ENCODE results near the gene LOXHD1. TPM values are rescaled to one million over a fixed set of nuclear protein-coding genes. Genes with fewer than 3 reads are reported as not detected.

LOXHD1 gene
- total and polyA plus RNA-seq, 9 donors: 1.3 to 2.6 (median 2.0) TPM

GRCh38 chr18:46427216-46427995 lies 229.6 kb downstream of the LOXHD1 start:
- Histone ChIP-seq H3K27me3 (ENCODE audit: control insufficient read depth, insufficient read depth, low read length) (no peaks in the 10 kb centered on the region), H3K9me3 (replicated peaks; ENCODE audit: control insufficient read depth, low read depth, low read length) (no peaks in the 10 kb centered on the region), H3K4me3 (ENCODE audit: low read length) (no peak overlapping the region), H3K27ac (ENCODE audit: low read length) (no peak overlapping the region), H3K4me1 (ENCODE audit: control insufficient read depth, insufficient read depth, low read length) (peaks cover 22% of the 10 kb centered on the region), H3K36me3 (ENCODE audit: control insufficient read depth, insufficient read depth, low read length) (peaks cover 3% of the 10 kb centered on the region)
- 89% methylated on average over 15 of the region's 16 CpGs for WGBS (ENCODE audit: insufficient coverage)
- no peak for DNase-seq

Other genes starting within 250 kb of the LOXHD1 start
- 1.0 TPM for gene ST8SIA5, start 99.8 kb upstream of the LOXHD1 start, total RNA-seq
- 1 to 10 TPM; 3.5 to 5.2 (median 4.4) TPM for gene ST8SIA5, start 99.8 kb upstream of the LOXHD1 start, polyA plus RNA-seq (ENCODE audit: insufficient read depth in 1 of 8, insufficient read length in 8 of 8, low replicate concordance in 1 of 8)

All from muscle of leg (tissue), 11 donors.